Kasumi-1 (cell line): ENCODE data around the gene NUAK2.
A peak's percentile ranks its signal among the peaks of the same experiment; 100 is the strongest.

Source experiments
- DNase-seq, 2 experiments: peaks; one replicate each; lab custom pipeline; 2025; lab: John Stamatoyannopoulos, UW

NUAK2 gene

GRCh38 chr1:205255941-205256780 is 65.4 kb downstream of the NUAK2 start:
- peak; percentile 73 to 77 for DNase-seq
